Erythroblast (primary cell): Measurements from ENCODE around the gene DIP2C.

Source experiments
- DNase-seq, 2 experiments: peaks; one replicate each; lab custom pipeline; 2025; lab: John Stamatoyannopoulos, UW
- GATA1 ChIP-seq: IDR thresholded peaks from 2 replicates; pipeline ENCODE4 v1.6.1; 2011; ENCODE audit warnings: low read depth, mild to moderate bottlenecking, control low read depth, low read length, moderate library complexity
- POLR2A ChIP-seq: IDR thresholded peaks from 2 replicates; pipeline ENCODE4 v1.6.1; 2011; ENCODE audit warnings: mild to moderate bottlenecking, low read length

Gene DIP2C

GRCh38 chr10:389261-389790 is 300.1 kb downstream of the DIP2C start:
- DNase-seq, result no peak
- TF ChIP-seq POLR2A (no peak), GATA1 (no peak)

- no peak for DNase-seq
- TF ChIP-seq POLR2A, result no peak
- no peak for TF ChIP-seq GATA1
Measured at GRCh38 chr10:388661-389045, 300.8 kb downstream of the DIP2C start.

GRCh38 chr10:387909-388660 is 301.4 kb downstream of the DIP2C start:
- TF ChIP-seq GATA1 (no peak), POLR2A (no peak)
- no peak for DNase-seq

- no peak for TF ChIP-seq GATA1
- no peak for TF ChIP-seq POLR2A
- DNase-seq, result no peak
Measured at GRCh38 chr10:387593-387891, 301.9 kb downstream of the DIP2C start.

GRCh38 chr10:386771-387592 is 302.5 kb downstream of the DIP2C start:
- no peak for DNase-seq
- TF ChIP-seq GATA1 (no peak), POLR2A (no peak)

- TF ChIP-seq POLR2A, result no peak
- no peak for TF ChIP-seq GATA1
- no peak for DNase-seq
Measured at GRCh38 chr10:385571-386300, 303.7 kb downstream of the DIP2C start.

GRCh38 chr10:384538-385305 is 304.7 kb downstream of the DIP2C start:
- no peak for TF ChIP-seq GATA1
- TF ChIP-seq POLR2A, result no peak
- DNase-seq, result no peak

GRCh38 chr10:383519-383918 is 305.9 kb downstream of the DIP2C start:
- no peak for DNase-seq
- no peak for TF ChIP-seq GATA1
- TF ChIP-seq POLR2A, result no peak

GRCh38 chr10:381805-382204 is 307.7 kb downstream of the DIP2C start:
- no peak for DNase-seq
- TF ChIP-seq POLR2A (no peak), GATA1 (no peak)

GRCh38 chr10:381346-381745 is 308.1 kb downstream of the DIP2C start:
- no peak for TF ChIP-seq GATA1
- TF ChIP-seq POLR2A, result no peak
- DNase-seq, result no peak

GRCh38 chr10:380313-380940 is 309.0 kb downstream of the DIP2C start:
- TF ChIP-seq GATA1, result no peak
- TF ChIP-seq POLR2A, result no peak
- DNase-seq, result no peak

GRCh38 chr10:378930-379704 is 310.4 kb downstream of the DIP2C start:
- no peak for DNase-seq
- no peak for TF ChIP-seq GATA1
